ENCODE measurements around the gene NEMF.

NEMF gene

DNA sequence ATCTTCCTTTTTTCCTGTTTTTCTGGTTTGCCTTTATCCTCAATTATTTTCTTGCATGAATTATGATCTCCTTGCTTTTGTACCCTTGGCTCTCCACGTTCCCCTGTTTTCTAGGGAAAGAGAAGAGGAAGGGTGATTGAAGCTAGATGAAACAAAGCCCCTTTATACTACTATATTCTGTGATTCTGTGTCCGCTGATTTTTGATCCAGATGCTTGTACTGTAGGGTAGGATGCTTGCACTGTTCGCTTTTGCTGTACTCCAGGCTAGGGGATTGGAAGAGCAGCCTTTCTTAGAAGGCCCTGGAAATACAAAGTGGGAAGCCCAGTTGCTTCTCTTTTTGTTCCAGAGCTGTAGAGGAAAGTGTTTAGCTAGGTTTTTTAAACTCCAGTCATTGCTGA, 119.7 kb downstream of the NEMF start:
- no peak for DNase-seq

Data from RPMI8226 (cell line).